UCSD-AML1 (cell line): Measurements from ENCODE around the gene PIK3R2.

Experiments
- DNase-seq: peaks from one replicate; lab custom pipeline; 2025; ENCODE audit not compliant: unreplicated experiment; lab: John Stamatoyannopoulos, UW

Gene PIK3R2

DNA sequence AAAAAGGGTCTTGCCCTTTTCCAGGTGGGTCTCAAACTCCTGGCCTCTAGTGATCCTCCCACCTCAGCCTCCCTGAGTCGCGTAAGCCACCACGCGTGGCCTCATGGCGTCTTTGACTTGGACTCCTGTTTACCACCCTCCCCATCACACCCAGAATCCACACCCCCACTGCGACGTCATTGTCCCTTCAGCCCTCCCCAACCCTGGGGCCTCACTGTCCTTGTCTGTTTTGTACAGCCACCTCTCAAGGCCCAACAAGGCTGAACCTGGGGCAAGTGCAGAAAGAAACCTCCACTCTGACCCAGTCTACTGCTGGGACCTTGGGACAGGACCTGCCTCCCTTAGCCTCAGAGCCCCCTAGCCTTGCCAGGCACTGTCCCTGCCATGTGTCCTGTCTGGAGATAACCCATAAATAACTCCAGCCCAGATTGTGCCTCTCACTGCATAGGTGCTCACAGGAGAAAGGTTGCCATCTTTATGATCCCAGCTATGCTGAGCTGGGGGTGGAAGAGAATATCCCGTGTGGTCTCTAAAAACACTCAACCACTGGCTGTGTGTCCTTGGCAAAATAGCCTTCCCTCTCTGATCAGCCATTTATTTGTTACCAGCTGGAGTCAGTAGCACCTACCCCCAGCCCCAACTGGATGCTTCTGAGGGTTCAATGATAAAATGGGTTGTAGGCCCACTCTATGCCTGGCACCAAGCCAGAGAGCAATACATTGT, 18.8 kb downstream of the PIK3R2 start:
- DNase-seq = no peak

DNA sequence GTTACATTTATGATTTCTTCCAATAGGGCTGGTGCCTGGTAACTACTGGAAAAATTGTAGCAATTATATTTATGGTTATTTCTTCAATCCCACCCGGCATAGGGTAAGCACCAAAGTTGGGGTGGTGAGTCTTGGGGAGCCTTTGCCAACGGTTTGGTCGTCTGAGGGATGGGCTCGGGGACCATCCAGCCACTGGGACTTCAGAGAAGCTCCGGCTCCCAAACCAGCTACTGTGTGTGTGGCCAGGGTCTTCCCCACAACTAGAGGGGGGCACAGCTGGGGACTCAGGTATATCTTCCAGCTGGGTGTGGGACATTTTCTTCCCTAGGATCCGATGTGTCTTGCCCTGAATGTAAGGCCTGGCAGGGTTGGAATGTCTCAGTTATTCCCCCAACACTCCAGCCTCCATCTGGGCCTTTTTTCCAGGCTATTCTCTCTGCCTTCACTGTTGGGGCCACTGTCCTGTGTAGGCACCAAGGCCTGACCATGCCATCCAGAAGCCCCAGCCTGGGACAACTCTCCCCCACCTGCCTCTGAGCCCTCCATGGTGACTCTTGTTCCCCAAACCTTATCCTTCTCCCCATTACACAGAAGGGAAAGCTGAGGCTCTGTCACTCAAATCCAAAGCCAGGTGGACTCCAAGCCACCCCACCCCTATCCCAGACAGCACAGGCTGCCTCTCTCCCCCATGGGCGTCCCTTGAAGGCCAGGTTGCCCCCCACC, 19.5 kb downstream of the PIK3R2 start:
- DNase-seq = no peak

DNA sequence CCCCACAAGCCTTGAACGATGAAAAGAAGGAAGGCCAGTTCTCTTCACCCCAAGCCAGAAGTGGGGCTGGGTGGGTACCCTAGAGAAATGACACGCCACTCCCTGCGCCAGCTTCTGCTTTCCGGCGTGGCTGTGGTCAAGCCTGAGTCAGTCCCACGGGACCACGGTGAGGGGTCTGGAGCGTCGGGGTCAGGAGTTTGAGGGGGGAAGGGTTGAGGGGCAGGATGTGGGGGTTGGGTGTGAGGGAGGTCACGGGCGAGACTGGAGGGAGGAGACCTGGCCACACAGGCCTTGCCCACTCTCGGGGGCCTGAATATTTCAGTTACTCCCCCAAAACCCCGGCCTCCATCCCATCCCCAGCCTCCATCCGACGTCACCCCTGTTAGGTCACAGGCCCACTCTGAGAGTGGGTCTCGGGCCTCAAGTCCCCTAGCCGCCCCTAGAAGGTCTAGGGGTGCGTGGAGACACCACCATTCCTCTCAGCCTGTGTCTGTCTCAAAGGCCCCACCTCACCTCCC, 20.1 kb downstream of the PIK3R2 start:
- DNase-seq = peak; percentile 70

- DNase-seq = peak; percentile 81
Observed at GRCh38 chr19:18173572-18174288, 20.8 kb downstream of the PIK3R2 start, which contains the start of gene IFI30. Gene IFI30, plus strand, starts transcription at chr19:18173813. Its CDS starts 29 bp downstream, at chr19:18173842.

DNA sequence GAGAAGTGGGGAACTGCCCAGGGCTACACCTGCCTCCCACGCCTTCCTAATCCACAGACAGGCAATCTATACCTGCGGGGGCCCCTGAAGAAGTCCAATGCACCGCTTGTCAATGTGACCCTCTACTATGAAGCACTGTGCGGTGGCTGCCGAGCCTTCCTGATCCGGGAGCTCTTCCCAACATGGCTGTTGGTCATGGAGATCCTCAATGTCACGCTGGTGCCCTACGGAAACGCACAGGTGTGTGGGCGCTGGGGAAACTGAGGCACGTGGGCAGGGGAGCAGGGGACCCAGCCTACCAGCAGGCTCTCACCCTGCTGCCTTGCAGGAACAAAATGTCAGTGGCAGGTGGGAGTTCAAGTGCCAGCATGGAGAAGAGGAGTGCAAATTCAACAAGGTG, 22.0 kb downstream of the PIK3R2 start:
- DNase-seq = no peak

- DNase-seq = no peak
Observed at GRCh38 chr19:18176367-18177310, 23.7 kb downstream of the PIK3R2 start.

DNA sequence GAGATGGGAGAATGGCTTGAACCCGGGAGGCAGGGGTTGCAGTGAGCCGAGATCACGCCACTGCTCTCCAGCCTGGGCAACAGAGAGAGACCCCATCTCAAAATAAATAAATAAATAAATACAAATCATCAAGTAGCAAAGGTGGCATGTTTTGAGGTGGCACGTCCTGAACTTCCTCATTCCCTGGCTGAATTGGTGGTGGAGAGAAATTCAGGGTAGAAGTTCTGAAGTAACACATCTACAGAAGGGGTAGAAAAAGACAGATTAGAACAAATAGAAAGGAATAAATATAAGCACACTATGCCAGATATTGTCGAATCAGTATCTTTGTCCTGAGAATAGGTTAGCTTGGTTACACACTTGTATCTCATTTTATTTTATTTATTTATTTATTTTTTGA, 27.0 kb downstream of the PIK3R2 start:
- no peak for DNase-seq

- DNase-seq = no peak
Observed at GRCh38 chr19:18183529-18183928, 30.6 kb downstream of the PIK3R2 start.

DNA sequence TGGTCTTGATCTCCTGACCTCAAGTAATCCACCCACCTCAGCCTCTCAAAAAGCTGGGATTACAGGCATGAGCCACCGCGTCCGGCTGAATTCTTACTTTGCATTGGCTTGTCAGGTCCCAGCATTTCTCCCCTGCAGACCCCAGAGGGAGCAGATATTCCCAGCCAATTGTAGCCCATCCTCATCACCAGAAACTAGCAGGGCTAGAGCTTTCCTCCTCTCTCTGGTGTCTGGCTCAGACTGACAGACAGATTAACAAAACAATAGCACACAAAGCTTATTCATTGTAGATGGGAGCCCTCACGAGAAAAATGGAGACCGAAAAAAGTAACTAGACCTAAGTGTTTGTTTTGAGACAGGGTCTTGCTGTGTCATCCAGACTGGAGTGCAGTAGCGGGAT, 32.6 kb downstream of the PIK3R2 start:
- DNase-seq = no peak

GRCh38 chr19:18190278-18190677, 37.3 kb downstream of the PIK3R2 start:
- no peak for DNase-seq

DNA sequence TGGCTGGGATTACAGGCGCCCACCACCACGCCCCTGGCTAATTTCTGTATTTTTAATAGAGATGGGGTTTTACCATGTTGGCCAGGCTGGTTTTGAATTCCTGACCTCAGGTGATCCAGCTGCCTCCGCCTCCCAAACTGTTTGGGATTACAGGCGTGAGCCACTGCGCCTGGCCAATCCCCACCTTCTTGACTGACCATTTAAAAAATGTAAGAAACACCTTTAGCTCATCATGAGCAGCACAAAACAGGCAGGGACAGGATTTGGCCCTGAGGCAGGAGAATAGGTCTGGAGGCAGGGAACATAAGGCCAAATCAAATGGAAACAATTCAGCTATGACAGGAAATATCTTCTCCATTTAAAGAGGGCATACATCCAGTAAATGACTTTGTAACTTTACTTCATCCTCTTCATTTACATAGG, 38.7 kb downstream of the PIK3R2 start:
- no peak for DNase-seq

DNA sequence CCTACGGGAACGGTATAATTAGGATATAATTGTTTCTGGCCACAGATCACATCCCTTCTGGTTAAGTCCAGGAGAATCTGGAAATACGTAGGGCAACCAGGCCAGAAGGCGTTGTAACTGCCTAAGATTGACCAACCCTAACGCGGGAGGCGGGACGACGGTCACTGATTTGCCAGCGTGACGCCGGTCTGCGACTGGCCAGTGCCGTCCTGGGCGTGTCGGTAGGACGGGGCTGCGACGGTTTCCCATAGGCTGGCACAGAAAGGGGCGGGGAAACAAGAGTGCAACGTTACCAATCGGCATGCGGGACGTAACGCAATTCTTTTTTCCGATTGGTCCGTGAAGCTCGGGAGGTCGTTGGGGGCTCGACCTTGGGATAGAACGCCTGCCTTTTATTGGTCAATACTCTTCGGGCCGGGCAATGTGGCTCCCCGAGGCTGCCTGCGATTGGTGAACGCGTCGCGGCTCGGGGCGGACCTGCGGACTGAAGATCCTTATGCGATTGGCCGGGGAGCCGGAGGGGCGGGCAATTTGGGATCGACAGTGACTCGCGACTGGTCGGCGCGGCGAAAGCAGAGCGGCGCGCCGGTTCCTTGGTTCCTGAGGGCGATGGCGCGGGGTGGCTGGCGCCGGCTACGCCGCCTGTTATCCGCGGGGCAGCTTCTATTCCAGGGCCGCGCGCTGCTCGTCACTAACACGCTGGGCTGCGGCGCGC, 39.9 kb downstream of the PIK3R2 start, which contains the start of gene MPV17L2:
TSS of gene MPV17L2 (plus strand) at position 546 of the 715 bp plus-strand sequence. CDS start at position 610, 64 bp downstream.
- DNase-seq = peak; percentile 100

GRCh38 chr19:18193388-18194180, 40.6 kb downstream of the PIK3R2 start:
- no peak for DNase-seq

- no peak for DNase-seq
Observed at GRCh38 chr19:18194181-18194530, 41.2 kb downstream of the PIK3R2 start.

DNA sequence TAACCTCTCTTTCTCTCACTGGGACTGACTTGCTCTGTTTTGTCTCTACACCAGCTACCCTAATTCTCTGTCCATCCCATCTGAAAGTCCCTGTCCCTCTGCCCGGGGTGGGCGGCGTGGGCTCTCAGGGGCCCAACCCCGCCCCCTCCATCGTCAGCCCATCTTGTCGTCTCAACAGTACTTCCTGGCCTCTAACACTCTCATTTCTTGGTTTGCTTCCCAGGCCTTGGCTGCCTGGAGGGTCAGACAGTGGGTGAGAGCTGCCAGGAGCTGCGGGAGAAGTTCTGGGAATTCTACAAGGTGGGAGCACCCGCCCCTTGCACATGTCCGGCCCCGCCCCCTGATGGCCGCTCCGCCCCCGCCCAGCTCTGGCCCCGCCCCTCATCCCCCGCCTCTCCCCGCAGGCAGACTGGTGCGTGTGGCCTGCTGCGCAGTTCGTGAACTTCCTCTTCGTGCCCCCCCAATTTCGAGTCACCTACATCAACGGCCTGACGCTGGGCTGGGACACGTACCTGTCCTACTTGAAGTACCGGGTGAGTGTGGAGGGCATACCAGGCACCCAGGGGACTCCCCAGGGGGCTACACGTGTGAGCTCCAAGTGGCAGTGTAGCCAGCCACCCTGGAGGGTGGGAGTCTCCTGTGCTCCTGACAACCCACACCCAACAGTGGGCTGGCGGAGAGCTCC, 41.7 kb downstream of the PIK3R2 start:
- DNase-seq = no peak

GRCh38 chr19:18196511-18196845, 43.5 kb downstream of the PIK3R2 start:
- no peak for DNase-seq

DNA sequence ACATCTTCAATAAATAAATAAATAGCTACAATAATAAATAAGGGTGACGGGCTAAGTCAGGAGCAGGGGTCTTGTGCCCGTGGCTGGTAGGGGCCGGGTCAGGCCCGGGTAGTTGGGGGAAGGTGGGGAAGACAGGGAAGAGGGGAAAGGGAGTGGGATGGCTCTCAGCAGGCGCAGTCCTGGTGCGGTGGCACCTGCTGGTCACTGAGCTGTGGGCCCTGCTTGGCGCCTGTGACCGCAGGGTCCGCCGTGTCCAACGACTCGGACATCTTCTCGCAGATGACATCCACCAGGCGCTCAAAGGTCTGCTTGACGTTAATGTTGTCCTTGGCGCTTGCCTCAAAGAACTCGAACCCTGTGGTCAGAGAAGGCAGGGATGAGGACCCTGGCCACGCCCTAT, 44.3 kb downstream of the PIK3R2 start:
- DNase-seq = no peak

GRCh38 chr19:18197941-18198340, 45.0 kb downstream of the PIK3R2 start:
- no peak for DNase-seq

DNA sequence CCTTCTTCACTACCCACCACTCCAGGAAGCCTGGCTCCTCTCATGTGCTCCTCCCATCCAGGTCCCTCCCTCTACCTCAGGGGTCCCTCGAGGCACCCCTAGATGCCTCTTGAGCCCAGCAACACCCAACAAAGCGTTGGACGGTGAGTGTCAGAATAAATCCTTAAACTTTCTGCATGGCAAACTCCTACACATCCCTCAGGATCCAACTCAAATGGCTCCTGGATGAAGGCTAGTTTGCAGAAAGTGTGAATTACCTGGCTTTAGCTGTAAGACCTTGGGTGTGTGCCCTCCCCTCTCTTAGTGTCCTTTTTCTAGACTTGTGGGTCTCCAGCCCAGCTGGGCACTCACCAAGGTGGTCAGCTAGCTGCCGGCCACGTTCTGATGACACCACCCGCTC, 45.4 kb downstream of the PIK3R2 start:
- DNase-seq = no peak
